ENCODE results near the gene LTBR. TPM values are rescaled to one million over a fixed set of nuclear protein-coding genes. Genes with fewer than 3 reads are reported as not detected.
A peak's percentile ranks its signal among the peaks of the same experiment; 100 is the strongest.

LTBR gene
- total RNA-seq, 1 experiment from 2014 or later, result 194 TPM

GRCh38 chr12:6345319-6346091 lies 38.5 kb upstream of the LTBR start:
- H3K27ac Mint-ChIP-seq (ENCODE audit: unreplicated experiment), result peak overlapping the region; percentile 27
- ChIA-PET POLR2A (interaction anchor here (1.0 to 1.1 kb wide), 2 partner anchors 9 to 18 kb away, joined by 3 to 8 read pairs; no protein-coding TSS in a partner anchor), CTCF (interaction anchor here (0.7 to 1.2 kb wide), 7 partner anchors 9 to 119 kb away, joined by 3 to 8 read pairs (median 4); no protein-coding TSS in a partner anchor)
- BruUV-seq (replicated peaks), result no TSS peak
- H3K36me3 Mint-ChIP-seq (ENCODE audit: insufficient read depth, unreplicated experiment), result peaks cover 10% of the 10 kb centered on the region
- no peak overlapping the region for H3K4me3 ChIP-seq (ENCODE audit: low read depth, low read length)
- intact Hi-C loops (cut with micrococcal nuclease; ENCODE audit: unreplicated experiment), result no loop called here
- H3K27me3 ChIP-seq (replicated peaks; ENCODE audit: control insufficient read depth, insufficient read depth, low read length), result no peaks in the 10 kb centered on the region
- no peak overlapping the region for H3K4me3 Mint-ChIP-seq (ENCODE audit: unreplicated experiment)
- peak in 1 of 2 experiments; percentile 75 for DNase-seq
- H3K4me1 ChIP-seq, result peaks cover 26% of the 10 kb centered on the region
- H3K9me3 Mint-ChIP-seq (ENCODE audit: unreplicated experiment), result peaks cover 9% of the 10 kb centered on the region
- no peak for TF ChIP-seq CTCF (IDR thresholded peaks at IDR 0.05; ENCODE audit: insufficient read depth in 1 of 2, low read depth in 1 of 2, low read length in 1 of 2, severe bottlenecking in 1 of 2, unreplicated experiment in 1 of 2)
- no peaks in the 10 kb centered on the region for H3K27me3 Mint-ChIP-seq (ENCODE audit: insufficient read depth, unreplicated experiment)
- peaks cover 33% of the 10 kb centered on the region for H3K4me1 Mint-ChIP-seq (ENCODE audit: low read depth, unreplicated experiment)
- no peaks in the 10 kb centered on the region for H3K36me3 ChIP-seq (ENCODE audit: control insufficient read depth, insufficient read depth, low read length)
- no peaks in the 10 kb centered on the region for H3K9me3 ChIP-seq

- no peak for TF ChIP-seq CTCF (IDR thresholded peaks at IDR 0.05; ENCODE audit: insufficient read depth in 1 of 2, low read depth in 1 of 2, low read length in 1 of 2, severe bottlenecking in 1 of 2, unreplicated experiment in 1 of 2)
- Mint-ChIP-seq H3K36me3 (ENCODE audit: insufficient read depth, unreplicated experiment) (peaks cover 6% of the 10 kb centered on the region), H3K4me3 (ENCODE audit: unreplicated experiment) (no peak overlapping the region), H3K27me3 (ENCODE audit: insufficient read depth, unreplicated experiment) (no peaks in the 10 kb centered on the region), H3K9me3 (ENCODE audit: unreplicated experiment) (peaks cover 9% of the 10 kb centered on the region), H3K27ac (ENCODE audit: unreplicated experiment) (peak overlapping the region; percentile 23), H3K4me1 (ENCODE audit: low read depth, unreplicated experiment) (peaks cover 33% of the 10 kb centered on the region)
- Histone ChIP-seq H3K27me3 (replicated peaks; ENCODE audit: control insufficient read depth, insufficient read depth, low read length) (no peaks in the 10 kb centered on the region), H3K9me3 (no peaks in the 10 kb centered on the region), H3K4me1 (peaks cover 24% of the 10 kb centered on the region), H3K4me3 (ENCODE audit: low read depth, low read length) (no peak overlapping the region), H3K36me3 (ENCODE audit: control insufficient read depth, insufficient read depth, low read length) (no peaks in the 10 kb centered on the region)
- ChIA-PET POLR2A (no interaction called here), CTCF (interaction anchor here (0.8 to 1.2 kb wide), 4 partner anchors 9 to 25 kb away, joined by 4 to 8 read pairs (median 5); no protein-coding TSS in a partner anchor)
- BruUV-seq (replicated peaks), result no TSS peak
- DNase-seq, result no peak
- intact Hi-C loops (cut with micrococcal nuclease; ENCODE audit: unreplicated experiment), result no loop called here
Measured at GRCh38 chr12:6346235-6346832, 37.6 kb upstream of the LTBR start.

- DNase-seq, result no peak
- Mint-ChIP-seq H3K27me3 (ENCODE audit: insufficient read depth, unreplicated experiment) (no peaks in the 10 kb centered on the region), H3K36me3 (ENCODE audit: insufficient read depth, unreplicated experiment) (peaks cover under 1% of the 10 kb centered on the region), H3K9me3 (ENCODE audit: unreplicated experiment) (peaks cover 9% of the 10 kb centered on the region), H3K4me1 (ENCODE audit: low read depth, unreplicated experiment) (peaks cover 32% of the 10 kb centered on the region), H3K27ac (ENCODE audit: unreplicated experiment) (no peak overlapping the region), H3K4me3 (ENCODE audit: unreplicated experiment) (no peak overlapping the region)
- TF ChIP-seq CTCF (IDR thresholded peaks at IDR 0.05; ENCODE audit: insufficient read depth in 1 of 2, low read depth in 1 of 2, low read length in 1 of 2, severe bottlenecking in 1 of 2, unreplicated experiment in 1 of 2), result no peak
- peaks cover 24% of the 10 kb centered on the region for H3K4me1 ChIP-seq
- no peak overlapping the region for H3K4me3 ChIP-seq (ENCODE audit: low read depth, low read length)
- no peaks in the 10 kb centered on the region for H3K36me3 ChIP-seq (ENCODE audit: control insufficient read depth, insufficient read depth, low read length)
- BruUV-seq (replicated peaks), result TSS peak; percentile 60
- ChIA-PET CTCF (no interaction called here), POLR2A (no interaction called here)
- no peaks in the 10 kb centered on the region for H3K27me3 ChIP-seq (replicated peaks; ENCODE audit: control insufficient read depth, insufficient read depth, low read length)
- no peaks in the 10 kb centered on the region for H3K9me3 ChIP-seq
- intact Hi-C loops (cut with micrococcal nuclease; ENCODE audit: unreplicated experiment), result no loop called here
Measured at GRCh38 chr12:6346942-6347341, 37.0 kb upstream of the LTBR start.

All from Caco-2 (cell line).